Measurements from ENCODE around the gene WASF3.
"Not testable (repeated sequence)": the region's sequence is repeated elsewhere in the genome, so short reads cannot be mapped to it uniquely, and the experiment has no call there.

The WASF3 gene

GRCh38 chr13:26636073-26636472, 78.6 kb downstream of the WASF3 start:
- DNase-seq (ENCODE audit: low spot score) = not testable (repeated sequence)

GRCh38 chr13:26646603-26647002, 89.1 kb downstream of the WASF3 start:
- DNase-seq (ENCODE audit: low spot score) = no peak

GRCh38 chr13:26651234-26651633, 93.8 kb downstream of the WASF3 start:
- DNase-seq (ENCODE audit: low spot score) = no peak

GRCh38 chr13:26653310-26653709, 95.8 kb downstream of the WASF3 start:
- DNase-seq (ENCODE audit: low spot score) = peak; percentile 25

- DNase-seq (ENCODE audit: low spot score) = no peak
Observed at GRCh38 chr13:26653842-26654241, 96.4 kb downstream of the WASF3 start.

GRCh38 chr13:26656919-26657318, 99.4 kb downstream of the WASF3 start:
- peak; percentile 63 for DNase-seq (ENCODE audit: low spot score)

GRCh38 chr13:26658448-26659385, 101.2 kb downstream of the WASF3 start:
- DNase-seq (ENCODE audit: low spot score) = no peak

- DNase-seq (ENCODE audit: low spot score) = no peak
Observed at GRCh38 chr13:26660185-26660584, 102.7 kb downstream of the WASF3 start.

GRCh38 chr13:26660766-26661165, 103.3 kb downstream of the WASF3 start:
- DNase-seq (ENCODE audit: low spot score) = no peak

GRCh38 chr13:26663791-26664190, 106.3 kb downstream of the WASF3 start:
- DNase-seq (ENCODE audit: low spot score) = no peak

GRCh38 chr13:26664286-26664685, 106.8 kb downstream of the WASF3 start:
- no peak for DNase-seq (ENCODE audit: low spot score)

- no peak for DNase-seq (ENCODE audit: low spot score)
Observed at GRCh38 chr13:26664876-26665275, 107.4 kb downstream of the WASF3 start.

GRCh38 chr13:26668357-26669146, 111.1 kb downstream of the WASF3 start:
- DNase-seq (ENCODE audit: low spot score) = no peak

GRCh38 chr13:26673890-26674289, 116.4 kb downstream of the WASF3 start:
- DNase-seq (ENCODE audit: low spot score) = no peak

- DNase-seq (ENCODE audit: low spot score) = no peak
Observed at GRCh38 chr13:26677156-26677555, 119.7 kb downstream of the WASF3 start.

- no peak for DNase-seq (ENCODE audit: low spot score)
Observed at GRCh38 chr13:26678330-26678729, 120.8 kb downstream of the WASF3 start.

GRCh38 chr13:26678796-26679195, 121.3 kb downstream of the WASF3 start:
- no peak for DNase-seq (ENCODE audit: low spot score)

- DNase-seq (ENCODE audit: low spot score) = peak; percentile 73
Observed at GRCh38 chr13:26679411-26680122, 122.1 kb downstream of the WASF3 start.

GRCh38 chr13:26680123-26680450, 122.6 kb downstream of the WASF3 start:
- no peak for DNase-seq (ENCODE audit: low spot score)

- no peak for DNase-seq (ENCODE audit: low spot score)
Observed at GRCh38 chr13:26680572-26680971, 123.1 kb downstream of the WASF3 start.

- DNase-seq (ENCODE audit: low spot score) = no peak
Observed at GRCh38 chr13:26681036-26681435, 123.6 kb downstream of the WASF3 start.

- DNase-seq (ENCODE audit: low spot score) = no peak
Observed at GRCh38 chr13:26682606-26683005, 125.1 kb downstream of the WASF3 start.

- no peak for DNase-seq (ENCODE audit: low spot score)
Observed at GRCh38 chr13:26685606-26686005, 128.1 kb downstream of the WASF3 start.

Data from AG08396 (cell line).